Neural crest cell (in vitro differentiated cells): ENCODE measurements around the gene PRKG2. TPM values are rescaled to one million over a fixed set of nuclear protein-coding genes. Genes with fewer than 3 reads are reported as not detected.

Experiments
- DNase-seq: peaks from one replicate; pipeline ENCODE4 v3.0.0; 2021; ENCODE audit warnings: low read depth, mixed read lengths, low spot score
- H3K27ac Mint-ChIP-seq: one replicate; pipeline ENCODE4 v1.8.0; 2021; ENCODE audit warnings: mild to moderate bottlenecking, mixed read lengths; ENCODE audit not compliant: unreplicated experiment
- H3K27me3 Mint-ChIP-seq: 2 replicates; pipeline ENCODE4 v1.8.0; 2021; ENCODE audit warnings: low read depth, mild to moderate bottlenecking, mixed read lengths
- H3K36me3 Mint-ChIP-seq: 2 replicates; pipeline ENCODE4 v1.8.0; 2021; ENCODE audit warnings: low read depth, mild to moderate bottlenecking, mixed read lengths
- H3K4me1 Mint-ChIP-seq: 2 replicates; pipeline ENCODE4 v1.8.0; 2021; ENCODE audit warnings: mixed read lengths
- H3K4me3 Mint-ChIP-seq: one replicate; pipeline ENCODE4 v1.8.0; 2021; ENCODE audit warnings: mild to moderate bottlenecking, mixed read lengths
- H3K9me3 Mint-ChIP-seq: 2 replicates; pipeline ENCODE4 v1.8.0; 2021; ENCODE audit warnings: mixed read lengths
- CTCF ChIP-seq: fragments of 200-600 bp; sonication (generic); conservative IDR thresholded peaks from 2 replicates; pipeline ENCODE4 v1.5.0; 2021; ENCODE audit warnings: antibody characterized with exemption, mild to moderate bottlenecking
- total RNA-seq: library from RNA; stranded (reverse); gene quantifications from 2 replicates; pipeline ENCODE4 v1.2.1, GENCODE V29; 2021

PRKG2 gene
- total RNA-seq, 1 donor from 2014 or later, result 0.77 TPM

GRCh38 chr4:81093720-81094401, 121.2 kb downstream of the PRKG2 start:
- no peak for TF ChIP-seq CTCF
- no peak overlapping the region for H3K4me3 Mint-ChIP-seq
- no peaks in the 10 kb centered on the region for H3K9me3 Mint-ChIP-seq
- no peak for DNase-seq
- H3K27me3 Mint-ChIP-seq, result no peaks in the 10 kb centered on the region
- H3K27ac Mint-ChIP-seq, result no peak overlapping the region
- H3K4me1 Mint-ChIP-seq, result peaks cover 7% of the 10 kb centered on the region
- H3K36me3 Mint-ChIP-seq, result no peaks in the 10 kb centered on the region

GRCh38 chr4:81085979-81086378, 129.0 kb downstream of the PRKG2 start:
- no peak overlapping the region for H3K4me3 Mint-ChIP-seq

GRCh38 chr4:81085291-81085690, 129.7 kb downstream of the PRKG2 start:
- H3K27me3 Mint-ChIP-seq, result no peaks in the 10 kb centered on the region
- TF ChIP-seq CTCF, result no peak
- H3K4me1 Mint-ChIP-seq, result no peaks in the 10 kb centered on the region
- peaks cover 3% of the 10 kb centered on the region for H3K36me3 Mint-ChIP-seq
- DNase-seq, result no peak
- H3K9me3 Mint-ChIP-seq, result peaks cover 8% of the 10 kb centered on the region
- H3K4me3 Mint-ChIP-seq, result no peak overlapping the region
- no peak overlapping the region for H3K27ac Mint-ChIP-seq

More at GRCh38 chr4:81085979-81086378, 129.0 kb downstream of the PRKG2 start:
- TF ChIP-seq CTCF, result no peak
- DNase-seq, result no peak
- no peaks in the 10 kb centered on the region for H3K36me3 Mint-ChIP-seq
- H3K4me1 Mint-ChIP-seq, result no peaks in the 10 kb centered on the region
- no peak overlapping the region for H3K27ac Mint-ChIP-seq
- H3K9me3 Mint-ChIP-seq, result peaks cover 3% of the 10 kb centered on the region
- no peaks in the 10 kb centered on the region for H3K27me3 Mint-ChIP-seq

- H3K36me3 Mint-ChIP-seq, result peaks cover 3% of the 10 kb centered on the region
- no peak for DNase-seq
- no peak overlapping the region for H3K4me3 Mint-ChIP-seq
- no peak overlapping the region for H3K27ac Mint-ChIP-seq
- no peak for TF ChIP-seq CTCF
- no peaks in the 10 kb centered on the region for H3K27me3 Mint-ChIP-seq
- H3K9me3 Mint-ChIP-seq, result peaks cover 11% of the 10 kb centered on the region
- no peaks in the 10 kb centered on the region for H3K4me1 Mint-ChIP-seq
Measured at GRCh38 chr4:81084634-81085033, 130.4 kb downstream of the PRKG2 start.

- peaks cover 3% of the 10 kb centered on the region for H3K36me3 Mint-ChIP-seq
- no peak overlapping the region for H3K4me3 Mint-ChIP-seq
- no peaks in the 10 kb centered on the region for H3K27me3 Mint-ChIP-seq
Measured at GRCh38 chr4:81084029-81084428, 131.0 kb downstream of the PRKG2 start.

More at GRCh38 chr4:81084029-81084428, 131.0 kb downstream of the PRKG2 start:
- no peaks in the 10 kb centered on the region for H3K4me1 Mint-ChIP-seq
- H3K27ac Mint-ChIP-seq, result no peak overlapping the region
- DNase-seq, result no peak
- no peak for TF ChIP-seq CTCF
- peaks cover 11% of the 10 kb centered on the region for H3K9me3 Mint-ChIP-seq
